ENCODE results near the gene SRSF11. TPM values are rescaled to one million over a fixed set of nuclear protein-coding genes. Genes with fewer than 3 reads are reported as not detected.
"Not testable (repeated sequence)": the region's sequence is repeated elsewhere in the genome, so short reads cannot be mapped to it uniquely, and the experiment has no call there.

The SRSF11 gene
- 10 to 100 TPM; 49.6 to 90.7 (median 62.8) TPM for total RNA-seq
- long read RNA-seq, partial matches to known transcripts: 12 of 20 reads
- long read RNA-seq, other reads (novel, unspliced or antisense): 8 of 20 reads

- no peaks in the 10 kb centered on the region for H3K27me3 ChIP-seq
- H3K4me1 ChIP-seq: peaks cover 0 to 10% (median 3%) of the 10 kb centered on the region in 4 donors
- H3K9me3 ChIP-seq: no peaks in the 10 kb centered on the region
- peak; percentile 96 to 97 (median 97) for DNase-seq
- H3K36me3 ChIP-seq: peaks cover 0 to 18% (median 0%) of the 10 kb centered on the region in 4 donors
- peak within 1 kb of the TSS; percentile 82 to 96 (median 91) for H3K27ac ChIP-seq
- ATAC-seq: peak; percentile 99 to 100 (median 100)
- H3K4me3 ChIP-seq: peak within 1 kb of the TSS; percentile 67 to 76 (median 72)
- WGBS (ENCODE audit: insufficient coverage, low coverage, low lambda C conversion rate, missing lambda C conversion rate): under 1% methylated on average over 27 of the region's 74 CpGs
- intact Hi-C loops (cut with DNase I): no loop called here
- TF ChIP-seq, protein P1, sequence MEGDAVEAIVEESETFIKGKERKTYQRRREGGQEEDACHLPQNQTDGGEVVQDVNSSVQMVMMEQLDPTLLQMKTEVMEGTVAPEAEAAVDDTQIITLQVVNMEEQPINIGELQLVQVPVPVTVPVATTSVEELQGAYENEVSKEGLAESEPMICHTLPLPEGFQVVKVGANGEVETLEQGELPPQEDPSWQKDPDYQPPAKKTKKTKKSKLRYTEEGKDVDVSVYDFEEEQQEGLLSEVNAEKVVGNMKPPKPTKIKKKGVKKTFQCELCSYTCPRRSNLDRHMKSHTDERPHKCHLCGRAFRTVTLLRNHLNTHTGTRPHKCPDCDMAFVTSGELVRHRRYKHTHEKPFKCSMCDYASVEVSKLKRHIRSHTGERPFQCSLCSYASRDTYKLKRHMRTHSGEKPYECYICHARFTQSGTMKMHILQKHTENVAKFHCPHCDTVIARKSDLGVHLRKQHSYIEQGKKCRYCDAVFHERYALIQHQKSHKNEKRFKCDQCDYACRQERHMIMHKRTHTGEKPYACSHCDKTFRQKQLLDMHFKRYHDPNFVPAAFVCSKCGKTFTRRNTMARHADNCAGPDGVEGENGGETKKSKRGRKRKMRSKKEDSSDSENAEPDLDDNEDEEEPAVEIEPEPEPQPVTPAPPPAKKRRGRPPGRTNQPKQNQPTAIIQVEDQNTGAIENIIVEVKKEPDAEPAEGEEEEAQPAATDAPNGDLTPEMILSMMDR (IDR thresholded peaks at IDR 0.05): peak in 2 of 4 donors; percentile 7 to 16
- TF ChIP-seq POLR2A (IDR thresholded peaks at IDR 0.05): peak; percentile 82
Measured at GRCh38 chr1:70221238-70222121, at the start of gene SRSF11. Gene SRSF11 (plus strand): TSS chr1:70221380. CDS start chr1:70221637, 257 bp downstream.

GRCh38 chr1:70171512-70171911 is 49.7 kb upstream of the SRSF11 start:
- 77% methylated on average over 1 of the region's 1 CpG for WGBS (ENCODE audit: insufficient coverage, low coverage, low lambda C conversion rate, missing lambda C conversion rate)
- H3K9me3 ChIP-seq: no peaks in the 10 kb centered on the region
- no peak for DNase-seq
- no peak overlapping the region for H3K4me3 ChIP-seq
- no peaks in the 10 kb centered on the region for H3K36me3 ChIP-seq
- no peaks in the 10 kb centered on the region for H3K27me3 ChIP-seq
- no peak for TF ChIP-seq POLR2A (IDR thresholded peaks at IDR 0.05)
- TF ChIP-seq, protein P1 (IDR thresholded peaks at IDR 0.05): no peak
- no peak for ATAC-seq
- intact Hi-C loops (cut with DNase I): no loop called here
- H3K27ac ChIP-seq: no peak overlapping the region
- no peaks in the 10 kb centered on the region for H3K4me1 ChIP-seq

- H3K36me3 ChIP-seq: not testable (repeated sequence)
Measured at GRCh38 chr1:70185181-70185580, 36.0 kb upstream of the SRSF11 start.

DNA sequence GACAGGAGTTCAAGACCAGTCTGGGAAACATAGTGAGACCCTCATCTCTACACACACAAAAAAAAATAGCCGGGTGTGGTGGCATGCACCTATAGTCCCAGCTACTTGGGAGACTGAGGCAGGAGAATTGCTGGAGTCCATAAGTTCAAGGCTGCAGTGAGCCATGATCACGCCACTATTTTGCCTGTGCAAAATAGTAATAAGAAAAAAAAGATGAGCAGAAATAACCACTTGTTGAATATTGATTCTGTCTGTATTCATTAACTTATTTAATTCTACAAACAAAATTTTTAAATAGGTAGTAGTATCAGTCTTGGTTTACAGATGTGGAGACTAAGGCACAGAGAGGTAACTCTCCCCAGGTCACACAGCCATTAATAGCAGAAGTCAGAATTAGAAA is 32.7 kb upstream of the SRSF11 start:
- Histone ChIP-seq H3K9me3 (no peaks in the 10 kb centered on the region), H3K27me3 (no peaks in the 10 kb centered on the region), H3K4me1 (no peaks in the 10 kb centered on the region), H3K36me3 (peaks cover 0 to 5% (median 0%) of the 10 kb centered on the region in 4 donors), H3K4me3 (no peak overlapping the region), H3K27ac (no peak overlapping the region)
- intact Hi-C loops (cut with DNase I): no loop called here
- no peak for TF ChIP-seq POLR2A (IDR thresholded peaks at IDR 0.05)
- TF ChIP-seq, protein P1 (IDR thresholded peaks at IDR 0.05): no peak
- ATAC-seq: no peak
- DNase-seq: no peak
- 87% methylated on average over 2 of the region's 2 CpGs for WGBS (ENCODE audit: insufficient coverage, low coverage, low lambda C conversion rate, missing lambda C conversion rate)

More at GRCh38 chr1:70185181-70185580, 36.0 kb upstream of the SRSF11 start:
- H3K4me3 ChIP-seq; H3K4me1 ChIP-seq; DNase-seq; H3K27me3 ChIP-seq; H3K27ac ChIP-seq; intact Hi-C loops (cut with DNase I); ATAC-seq; H3K9me3 ChIP-seq: not testable (repeated sequence)
- 100% methylated on average over 1 of the region's 3 CpGs for WGBS (ENCODE audit: insufficient coverage, low coverage, low lambda C conversion rate, missing lambda C conversion rate)

DNA sequence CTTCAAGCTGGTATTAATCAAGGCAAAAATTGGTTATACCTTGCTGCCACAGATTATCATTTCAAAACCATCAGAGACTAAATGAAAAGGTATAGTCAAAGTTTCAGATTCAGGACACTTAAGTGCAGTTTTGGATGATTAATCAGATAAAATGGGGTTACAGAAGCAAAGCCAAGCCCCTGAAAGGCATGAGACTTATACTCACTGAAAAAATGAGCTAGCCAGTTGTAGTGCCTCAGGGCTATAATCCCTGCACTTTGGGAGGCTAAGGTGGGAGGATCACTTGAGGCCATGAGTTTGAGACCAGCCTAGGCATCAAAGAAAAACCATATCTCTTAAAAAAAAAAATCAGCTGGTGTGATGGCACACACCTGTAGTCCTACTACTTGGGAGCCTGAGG is 31.0 kb upstream of the SRSF11 start:
- TF ChIP-seq, protein P1 (IDR thresholded peaks at IDR 0.05): no peak
- no peak for TF ChIP-seq POLR2A (IDR thresholded peaks at IDR 0.05)
- Histone ChIP-seq H3K9me3 (no peaks in the 10 kb centered on the region), H3K27ac (no peak overlapping the region), H3K27me3 (no peaks in the 10 kb centered on the region), H3K4me3 (no peak overlapping the region), H3K4me1 (peaks cover 0 to under 1% (median 0%) of the 10 kb centered on the region in 4 donors), H3K36me3 (no peaks in the 10 kb centered on the region)
- intact Hi-C loops (cut with DNase I): no loop called here
- no peak for ATAC-seq
- DNase-seq: no peak

- H3K9me3 ChIP-seq; H3K27me3 ChIP-seq; H3K36me3 ChIP-seq; ATAC-seq; DNase-seq; H3K4me1 ChIP-seq; H3K27ac ChIP-seq; intact Hi-C loops (cut with DNase I); H3K4me3 ChIP-seq: not testable (repeated sequence)
Measured at GRCh38 chr1:70192446-70192845, 28.7 kb upstream of the SRSF11 start.
